ENCODE measurements around the gene RFX4.

The RFX4 gene

DNA sequence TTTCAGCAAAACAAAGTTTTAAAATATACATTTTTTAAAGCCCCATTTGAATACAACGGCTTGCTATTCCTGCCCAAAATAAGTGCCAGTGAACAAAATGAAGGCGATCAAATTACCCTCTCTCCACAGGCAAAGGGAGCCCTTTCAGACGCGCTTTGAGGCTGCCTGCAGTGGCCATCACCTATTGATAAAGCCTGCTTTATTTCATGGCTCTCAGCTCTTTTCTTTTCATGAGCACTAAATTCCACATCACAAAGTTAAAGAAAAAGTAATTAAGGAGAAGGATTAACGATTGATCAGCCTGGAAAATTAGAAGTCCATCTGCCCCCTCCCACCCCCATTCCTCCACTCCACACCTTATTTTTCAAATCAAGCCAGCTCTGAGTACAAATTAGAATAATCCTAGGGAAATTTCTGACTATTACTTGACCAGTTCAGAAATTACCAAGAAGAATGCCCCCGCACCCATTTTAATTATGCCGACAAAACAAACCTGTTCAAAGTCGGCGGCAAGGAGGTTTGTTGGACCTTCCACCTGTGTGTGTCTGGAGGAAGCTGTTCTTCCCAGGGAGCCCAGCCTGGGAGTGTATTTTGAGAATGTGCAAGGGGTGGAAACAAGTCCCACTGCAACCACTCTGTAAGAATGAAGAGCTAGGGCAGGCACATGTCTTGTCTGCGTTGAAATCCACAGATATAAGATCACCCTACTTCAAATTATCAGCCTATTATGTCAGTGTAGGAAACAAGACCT lies 127.5 kb downstream of the RFX4 start:
- TF ChIP-seq, protein P1, sequence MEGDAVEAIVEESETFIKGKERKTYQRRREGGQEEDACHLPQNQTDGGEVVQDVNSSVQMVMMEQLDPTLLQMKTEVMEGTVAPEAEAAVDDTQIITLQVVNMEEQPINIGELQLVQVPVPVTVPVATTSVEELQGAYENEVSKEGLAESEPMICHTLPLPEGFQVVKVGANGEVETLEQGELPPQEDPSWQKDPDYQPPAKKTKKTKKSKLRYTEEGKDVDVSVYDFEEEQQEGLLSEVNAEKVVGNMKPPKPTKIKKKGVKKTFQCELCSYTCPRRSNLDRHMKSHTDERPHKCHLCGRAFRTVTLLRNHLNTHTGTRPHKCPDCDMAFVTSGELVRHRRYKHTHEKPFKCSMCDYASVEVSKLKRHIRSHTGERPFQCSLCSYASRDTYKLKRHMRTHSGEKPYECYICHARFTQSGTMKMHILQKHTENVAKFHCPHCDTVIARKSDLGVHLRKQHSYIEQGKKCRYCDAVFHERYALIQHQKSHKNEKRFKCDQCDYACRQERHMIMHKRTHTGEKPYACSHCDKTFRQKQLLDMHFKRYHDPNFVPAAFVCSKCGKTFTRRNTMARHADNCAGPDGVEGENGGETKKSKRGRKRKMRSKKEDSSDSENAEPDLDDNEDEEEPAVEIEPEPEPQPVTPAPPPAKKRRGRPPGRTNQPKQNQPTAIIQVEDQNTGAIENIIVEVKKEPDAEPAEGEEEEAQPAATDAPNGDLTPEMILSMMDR (IDR thresholded peaks at IDR 0.05; ENCODE audit: extremely low read depth, insufficient read depth, missing control alignments), result no peak

DNA sequence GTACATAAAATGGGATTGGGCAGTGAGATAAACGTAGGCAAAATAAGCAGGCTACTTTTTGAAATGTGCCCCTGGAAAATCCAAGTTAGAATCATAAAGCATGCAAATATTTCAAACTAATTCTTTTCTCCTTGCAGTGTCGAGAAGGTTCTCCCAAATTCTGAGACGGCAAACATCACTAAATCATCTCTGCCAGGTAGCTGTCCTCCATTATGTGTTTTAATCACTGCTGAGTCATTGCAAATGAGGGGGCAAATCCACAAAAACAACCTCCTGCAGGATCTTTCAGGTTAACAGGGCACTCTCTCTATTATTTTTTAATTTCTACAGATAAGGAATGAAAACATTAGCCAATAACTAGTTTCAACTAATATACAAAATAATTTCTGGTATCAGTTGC lies 128.5 kb downstream of the RFX4 start:
- TF ChIP-seq, protein P1 (IDR thresholded peaks at IDR 0.05; ENCODE audit: extremely low read depth, insufficient read depth, missing control alignments), result no peak
- no peak for DNase-seq (ENCODE audit: low spot score)
- in situ Hi-C loops (cut with MboI; ENCODE audit: low pct_unique_long_range_greater_than_20kb, low sequenced_read_pairs, unreplicated experiment), result no loop called here

More for the DNA sequence above, 127.5 kb downstream of the RFX4 start:
- no peak for DNase-seq (ENCODE audit: low spot score)
- in situ Hi-C loops (cut with MboI; ENCODE audit: low pct_unique_long_range_greater_than_20kb, low sequenced_read_pairs, unreplicated experiment), result no loop called here

DNA sequence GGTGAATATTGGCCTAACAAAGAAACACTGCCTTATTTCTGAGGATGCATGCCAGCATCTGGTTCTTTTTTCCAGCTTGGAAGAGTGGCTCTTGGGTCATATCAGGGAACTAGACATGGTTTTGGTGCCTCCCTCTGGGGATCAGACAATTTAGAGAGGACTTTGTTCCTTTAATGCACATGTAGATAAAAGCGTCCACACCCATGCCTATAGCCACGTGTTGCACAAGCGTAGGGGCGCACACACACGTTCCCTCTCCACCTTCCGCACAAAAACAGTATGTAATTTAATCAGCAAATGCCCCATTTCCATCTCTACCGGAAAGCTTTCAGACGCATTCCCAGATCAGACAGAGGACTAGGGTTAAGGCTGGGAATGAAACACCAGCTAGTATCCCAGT lies 130.0 kb downstream of the RFX4 start:
- TF ChIP-seq, protein P1 (IDR thresholded peaks at IDR 0.05; ENCODE audit: extremely low read depth, insufficient read depth, missing control alignments), result no peak
- DNase-seq (ENCODE audit: low spot score), result no peak
- in situ Hi-C loops (cut with MboI; ENCODE audit: low pct_unique_long_range_greater_than_20kb, low sequenced_read_pairs, unreplicated experiment), result no loop called here

DNA sequence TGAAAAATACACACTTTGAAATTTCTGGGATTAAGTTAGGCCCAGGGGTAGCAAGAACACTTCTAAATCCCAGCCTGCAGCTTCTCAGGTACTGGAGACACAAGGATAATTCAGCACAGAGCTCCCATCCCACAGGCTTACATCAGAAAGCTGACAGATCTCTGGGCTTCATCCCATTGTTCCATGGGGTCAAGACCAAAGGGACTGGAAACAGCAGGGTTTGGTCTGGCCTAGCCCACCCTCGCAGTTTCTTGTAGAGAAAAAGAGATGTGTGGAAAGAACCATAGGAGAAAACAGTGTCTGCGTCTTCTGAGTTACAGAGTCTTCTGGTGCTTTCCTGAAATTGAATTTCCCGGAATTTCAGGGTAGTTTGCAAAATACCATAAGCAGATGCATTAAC lies 132.1 kb downstream of the RFX4 start:
- TF ChIP-seq, protein P1 (IDR thresholded peaks at IDR 0.05; ENCODE audit: extremely low read depth, insufficient read depth, missing control alignments), result no peak
- DNase-seq (ENCODE audit: low spot score), result no peak
- in situ Hi-C loops (cut with MboI; ENCODE audit: low pct_unique_long_range_greater_than_20kb, low sequenced_read_pairs, unreplicated experiment), result no loop called here

DNA sequence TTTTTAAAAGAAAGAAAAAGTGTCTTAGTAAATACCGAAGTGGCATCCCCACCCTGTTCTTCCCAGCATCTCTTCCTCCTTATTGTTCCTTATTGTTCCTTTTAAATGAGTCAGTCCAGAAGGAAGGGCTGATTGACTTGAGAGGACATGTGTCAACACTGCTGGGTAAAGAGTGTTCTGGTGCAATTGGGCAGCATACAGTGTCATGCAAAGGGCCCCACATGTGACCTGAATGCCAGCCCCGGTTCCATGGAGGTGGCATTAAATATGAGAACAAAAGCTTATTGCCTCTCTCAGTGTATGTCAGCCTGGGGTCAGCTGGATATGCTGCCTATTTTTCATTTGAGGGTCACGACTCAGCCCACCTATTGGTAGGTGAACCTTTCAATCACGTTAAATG lies 132.8 kb downstream of the RFX4 start:
- no peak for DNase-seq (ENCODE audit: low spot score)
- in situ Hi-C loops (cut with MboI; ENCODE audit: low pct_unique_long_range_greater_than_20kb, low sequenced_read_pairs, unreplicated experiment), result no loop called here
- TF ChIP-seq, protein P1 (IDR thresholded peaks at IDR 0.05; ENCODE audit: extremely low read depth, insufficient read depth, missing control alignments), result no peak

DNA sequence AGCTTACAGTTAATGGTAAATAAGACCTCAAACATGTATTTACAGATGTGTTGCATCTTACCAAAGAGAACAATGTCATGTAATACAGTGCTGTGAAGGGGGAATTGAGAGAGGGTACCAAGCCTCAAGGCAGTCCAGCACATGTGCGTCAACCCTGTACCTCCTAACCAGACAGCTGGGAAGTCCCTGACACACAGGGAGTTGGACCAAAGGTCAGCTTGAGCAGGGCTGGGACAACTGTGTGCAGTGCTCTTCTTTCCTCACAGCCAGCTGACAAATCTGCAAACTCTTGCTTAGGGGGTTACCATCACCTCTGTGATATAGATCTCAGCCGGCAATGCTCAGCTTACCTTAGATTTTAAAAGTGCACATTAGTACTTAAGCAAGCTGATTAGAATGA lies 134.9 kb downstream of the RFX4 start:
- TF ChIP-seq, protein P1 (IDR thresholded peaks at IDR 0.05; ENCODE audit: extremely low read depth, insufficient read depth, missing control alignments), result no peak
- in situ Hi-C loops (cut with MboI; ENCODE audit: low pct_unique_long_range_greater_than_20kb, low sequenced_read_pairs, unreplicated experiment), result no loop called here
- DNase-seq (ENCODE audit: low spot score), result no peak

All from GM13977 (cell line).